Natural killer cell treated with Interleukin-12 subunit alpha and Interleukin-12 subunit beta and Interleukin-15 and Interleukin-18, amount 100 ng/mL, for 72 hours (primary cell): Measurements from ENCODE around the gene FGGY. TPM values are rescaled to one million over a fixed set of nuclear protein-coding genes. Genes with fewer than 3 reads are reported as not detected.
"Not testable (repeated sequence)": the region's sequence is repeated elsewhere in the genome, so short reads cannot be mapped to it uniquely, and the experiment has no call there.

Experiments
- ATAC-seq, 2 donors: fragments of 150-1000 bp; cut with Tn5 transposase in 1 of 2; sonication (Bioruptor Pico), chemical (Tn5 transposase) in 1 of 2; 2 replicates each; pipeline ENCODE4 v1.10.0; 2021
- DNase-seq: peaks from one replicate; pipeline ENCODE4 v3.0.0; 2022; ENCODE audit warnings: low spot score
- H3K27ac Mint-ChIP-seq, 2 donors: 1 replicate in 1 of 2; 2 replicates in 1 of 2; pipeline ENCODE4 v1.8.0; 2022; ENCODE audit warnings: mixed read lengths in 2 of 2, mild to moderate bottlenecking in 1 of 2, moderate library complexity in 1 of 2
- H3K27me3 Mint-ChIP-seq, 2 donors: 1 replicate in 1 of 2; 2 replicates in 1 of 2; pipeline ENCODE4 v1.8.0; 2022; ENCODE audit warnings: mixed read lengths in 2 of 2
- H3K36me3 Mint-ChIP-seq: one replicate; pipeline ENCODE4 v1.8.0; 2022; ENCODE audit warnings: mixed read lengths
- H3K4me1 Mint-ChIP-seq, 2 donors: 1 replicate in 1 of 2; 2 replicates in 1 of 2; pipeline ENCODE4 v1.8.0; 2022; ENCODE audit warnings: low read depth in 2 of 2, mixed read lengths in 2 of 2, mild to moderate bottlenecking in 1 of 2
- H3K4me3 Mint-ChIP-seq: one replicate; pipeline ENCODE4 v1.8.0; 2022; ENCODE audit warnings: mixed read lengths
- H3K9me3 Mint-ChIP-seq: 2 replicates; pipeline ENCODE4 v1.8.0; 2022; ENCODE audit warnings: mixed read lengths
- total RNA-seq, 2 donors: library from RNA; stranded (reverse); gene quantifications; one replicate each; pipeline ENCODE4 v1.2.3, GENCODE V29; 2022

Gene FGGY
- total RNA-seq, 2 donors from 2014 or later, result 10.9 to 11.9 TPM

DNA sequence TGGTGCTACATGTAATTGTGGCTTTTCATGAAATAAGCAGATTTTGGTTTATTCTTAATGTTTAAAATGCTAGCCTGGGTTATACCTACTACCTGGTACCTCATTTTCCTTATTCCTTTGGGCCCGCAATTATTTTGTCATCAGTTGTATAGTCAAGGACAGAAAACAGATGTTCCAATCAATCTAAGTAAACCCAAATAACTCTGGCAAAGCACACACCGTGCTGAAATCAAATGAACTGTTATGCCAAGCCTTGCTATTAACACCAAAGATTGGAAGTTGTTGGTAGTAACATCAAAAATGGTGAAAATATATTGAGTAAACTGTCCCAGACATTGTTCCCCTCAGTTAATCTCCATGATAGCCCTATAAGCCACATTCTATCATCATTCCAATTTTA, 248.9 kb downstream of the FGGY start:
- no peak for ATAC-seq
- DNase-seq, result no peak
- Mint-ChIP-seq H3K9me3 (no peaks in the 10 kb centered on the region), H3K4me1 (peaks cover 22 to 23% of the 10 kb centered on the region in 2 donors), H3K27ac (no peak overlapping the region), H3K4me3 (no peak overlapping the region), H3K36me3 (no peaks in the 10 kb centered on the region), H3K27me3 (peaks cover 0 to 2% of the 10 kb centered on the region in 2 donors)

DNA sequence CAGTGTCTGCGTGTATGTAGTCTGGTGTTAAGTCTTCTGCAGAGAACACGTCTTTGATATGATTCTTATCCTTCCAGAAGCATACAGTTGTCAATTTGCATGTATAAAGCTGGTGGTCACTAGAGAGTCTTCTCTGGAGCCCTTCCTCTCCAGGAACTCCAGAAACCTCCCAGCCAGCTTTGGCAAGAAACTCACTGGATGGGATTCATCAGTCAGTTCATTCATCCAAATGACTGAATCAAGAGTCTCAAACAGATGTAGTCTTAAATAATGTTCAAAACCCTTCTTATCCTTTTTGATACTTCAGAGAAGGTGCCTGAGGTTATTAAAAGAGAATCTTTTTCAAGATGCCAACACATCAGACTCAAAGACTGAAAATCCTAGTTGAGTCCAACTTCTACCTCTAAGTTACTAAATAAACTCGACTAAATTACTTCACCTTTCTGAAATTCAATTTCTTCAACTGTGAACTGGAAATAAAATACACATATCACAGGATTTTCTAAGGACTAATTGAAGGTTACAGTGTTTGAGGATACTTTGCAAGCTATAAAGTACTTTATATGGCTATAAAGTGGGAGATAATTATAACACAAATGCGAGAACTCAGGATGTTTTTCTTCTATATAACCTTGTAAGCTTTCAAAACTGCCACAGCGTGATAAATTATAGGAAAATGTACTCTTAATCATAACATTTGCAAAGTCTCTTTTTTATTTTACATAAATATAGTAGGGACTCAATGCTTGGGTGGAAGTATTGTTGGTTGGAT, 252.4 kb downstream of the FGGY start:
- no peak overlapping the region for H3K27ac Mint-ChIP-seq
- ATAC-seq, result no peak
- H3K9me3 Mint-ChIP-seq, result no peaks in the 10 kb centered on the region
- H3K36me3 Mint-ChIP-seq, result no peaks in the 10 kb centered on the region
- no peak overlapping the region for H3K4me3 Mint-ChIP-seq
- H3K27me3 Mint-ChIP-seq, result peaks cover 0 to 2% of the 10 kb centered on the region in 2 donors
- DNase-seq, result no peak
- peaks cover 15 to 16% of the 10 kb centered on the region in 2 donors for H3K4me1 Mint-ChIP-seq

DNA sequence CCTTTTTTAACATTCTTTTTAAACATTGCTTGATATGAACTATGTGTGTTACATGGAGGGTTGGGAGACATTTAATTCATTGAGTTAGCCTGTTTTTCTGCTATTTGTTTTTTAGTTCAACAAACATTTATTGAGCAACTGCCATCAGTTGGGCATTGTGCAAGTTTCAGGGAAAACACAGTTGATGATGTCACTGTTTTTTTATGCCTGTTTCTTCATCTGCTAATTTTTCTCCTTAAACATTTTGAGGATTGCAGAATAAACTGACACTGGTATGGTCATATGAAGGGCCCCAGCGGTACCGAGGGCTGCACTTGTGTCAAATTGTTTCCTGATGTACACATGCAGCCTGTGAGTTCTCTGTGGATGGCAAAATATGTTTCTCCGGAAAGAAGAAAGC, 253.0 kb downstream of the FGGY start:
- DNase-seq, result no peak
- H3K4me1 Mint-ChIP-seq, result peaks cover 8 to 10% of the 10 kb centered on the region in 2 donors
- peaks cover 0 to 2% of the 10 kb centered on the region in 2 donors for H3K27me3 Mint-ChIP-seq
- H3K9me3 Mint-ChIP-seq, result no peaks in the 10 kb centered on the region
- no peak overlapping the region for H3K4me3 Mint-ChIP-seq
- H3K36me3 Mint-ChIP-seq, result no peaks in the 10 kb centered on the region
- no peak overlapping the region for H3K27ac Mint-ChIP-seq
- ATAC-seq, result no peak

DNA sequence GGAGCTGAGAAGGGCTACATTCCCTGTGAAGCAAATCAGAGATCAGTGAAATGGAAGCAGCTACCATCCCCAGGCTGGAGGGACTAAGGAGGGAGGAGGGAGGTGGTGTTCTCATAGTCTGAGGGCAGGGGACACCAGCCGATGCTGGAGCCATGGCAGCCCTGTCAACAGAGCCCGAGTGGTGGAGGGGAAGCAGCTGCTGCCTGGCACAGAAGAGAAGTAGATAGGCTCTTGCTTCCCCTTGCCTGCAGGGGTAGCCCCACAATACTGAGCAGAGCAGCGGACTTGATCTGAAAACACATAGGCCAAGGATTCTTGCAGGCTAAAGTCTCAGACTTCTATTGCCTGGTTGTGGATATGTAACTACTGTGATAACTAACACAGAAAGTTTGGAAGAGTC, 255.1 kb downstream of the FGGY start:
- no peak overlapping the region for H3K4me3 Mint-ChIP-seq
- H3K4me1 Mint-ChIP-seq, result no peaks in the 10 kb centered on the region
- DNase-seq (no peak), ATAC-seq (no peak)
- no peaks in the 10 kb centered on the region for H3K36me3 Mint-ChIP-seq
- no peak overlapping the region for H3K27ac Mint-ChIP-seq
- H3K27me3 Mint-ChIP-seq, result peaks cover 0 to 2% of the 10 kb centered on the region in 2 donors
- no peaks in the 10 kb centered on the region for H3K9me3 Mint-ChIP-seq

DNA sequence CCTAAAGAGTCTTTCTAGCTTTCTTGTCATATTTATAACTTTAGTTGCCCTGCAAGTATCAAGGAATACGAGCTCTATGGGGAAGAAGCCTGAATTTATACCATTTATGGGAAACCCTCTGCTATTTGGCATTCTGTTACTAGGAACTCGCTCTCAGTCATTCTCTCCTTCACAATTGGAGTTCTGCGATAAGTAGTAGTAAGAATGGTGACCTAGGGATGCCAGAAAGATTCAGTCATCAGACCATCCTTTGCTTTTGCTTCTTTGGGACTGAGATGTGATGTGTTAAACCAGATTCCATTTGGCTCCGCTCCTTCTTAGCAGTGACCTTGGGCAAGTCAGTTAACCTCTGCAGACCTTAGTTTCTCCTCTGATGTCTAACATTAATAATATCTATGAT, 256.5 kb downstream of the FGGY start:
- Mint-ChIP-seq H3K27me3 (no peaks in the 10 kb centered on the region), H3K36me3 (peaks cover 13% of the 10 kb centered on the region), H3K4me1 (no peaks in the 10 kb centered on the region), H3K27ac (no peak overlapping the region), H3K4me3 (no peak overlapping the region), H3K9me3 (peaks cover 3% of the 10 kb centered on the region)
- ATAC-seq (no peak), DNase-seq (no peak)

DNA sequence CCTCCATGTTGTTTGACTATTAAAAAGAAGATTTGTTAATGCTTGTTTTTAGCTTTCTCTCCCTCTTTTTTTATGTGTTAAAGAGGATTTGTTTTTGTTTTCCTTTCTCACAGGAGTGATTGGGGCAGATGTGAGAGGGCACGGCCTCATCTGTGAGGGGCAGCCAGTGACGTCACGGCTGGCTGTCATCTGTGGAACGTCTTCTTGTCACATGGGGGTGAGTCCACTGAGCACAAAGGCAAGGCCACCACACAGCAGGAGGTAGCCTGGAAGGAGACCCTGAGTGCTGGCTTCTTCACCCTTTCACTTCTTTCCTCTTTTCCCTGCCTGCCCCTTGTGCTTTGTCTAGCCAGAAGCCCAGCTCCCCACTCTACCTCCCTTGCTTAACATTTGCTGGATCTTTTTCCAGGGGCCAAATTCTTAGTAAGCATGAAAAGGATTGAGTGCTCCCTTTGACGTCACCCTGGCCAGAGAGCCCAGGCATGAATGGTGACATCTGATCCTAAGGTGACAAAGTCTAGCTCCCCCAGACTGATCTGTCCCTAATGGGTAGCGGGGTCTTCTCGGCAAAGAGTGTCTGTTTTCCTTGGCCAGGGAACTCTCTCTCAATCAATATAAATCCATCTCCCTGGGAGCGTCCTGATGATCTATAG, 257.2 kb downstream of the FGGY start:
- Mint-ChIP-seq H3K4me1 (no peaks in the 10 kb centered on the region), H3K4me3 (no peak overlapping the region), H3K27me3 (no peaks in the 10 kb centered on the region), H3K36me3 (peaks cover 18% of the 10 kb centered on the region), H3K27ac (no peak overlapping the region), H3K9me3 (peaks cover 4% of the 10 kb centered on the region)
- DNase-seq (no peak), ATAC-seq (no peak)

DNA sequence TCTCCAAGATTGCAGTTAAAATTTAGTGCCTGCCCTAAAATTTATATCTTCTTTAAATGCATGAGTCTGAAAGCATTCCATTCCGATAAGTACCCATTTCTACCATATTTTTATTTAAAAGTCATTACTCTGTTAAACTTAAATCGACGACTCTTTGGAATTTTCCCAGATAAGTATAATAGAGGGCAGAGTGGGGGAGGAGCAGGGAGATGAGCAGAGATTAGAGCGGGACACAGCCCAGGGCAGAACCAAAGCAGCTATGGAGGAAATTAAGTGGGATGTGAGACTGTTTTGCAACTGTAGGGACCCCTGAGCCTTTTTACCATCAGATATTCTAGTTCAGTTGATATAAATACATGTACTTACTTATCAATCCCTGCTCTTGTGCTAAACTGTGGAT, 257.9 kb downstream of the FGGY start:
- Mint-ChIP-seq H3K27me3 (no peaks in the 10 kb centered on the region), H3K9me3 (peaks cover 4% of the 10 kb centered on the region), H3K4me1 (no peaks in the 10 kb centered on the region), H3K36me3 (peaks cover 18% of the 10 kb centered on the region), H3K4me3 (no peak overlapping the region), H3K27ac (no peak overlapping the region)
- DNase-seq (no peak), ATAC-seq (no peak)

DNA sequence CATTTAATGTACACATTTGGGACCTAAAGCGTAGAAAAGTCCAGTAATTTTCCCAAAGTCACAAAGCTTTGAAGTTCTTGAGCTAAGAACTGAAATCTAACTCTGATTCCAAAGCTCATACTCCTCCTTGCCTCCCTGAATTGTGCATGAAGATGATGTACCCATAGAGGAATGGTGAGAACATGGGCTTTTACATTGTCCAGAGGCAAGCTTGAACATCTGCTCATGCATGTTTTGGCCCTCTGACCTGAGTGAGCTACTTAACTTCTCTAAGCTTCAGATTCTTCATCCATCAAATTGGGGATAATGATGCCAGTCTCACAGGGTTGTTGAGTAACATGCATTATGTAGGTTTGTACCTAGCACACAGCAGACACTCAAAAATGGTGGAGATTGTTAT, 259.5 kb downstream of the FGGY start:
- H3K27me3 Mint-ChIP-seq, result no peaks in the 10 kb centered on the region
- H3K4me1 Mint-ChIP-seq, result peaks cover 9% of the 10 kb centered on the region in 2 donors
- ATAC-seq (no peak), DNase-seq (no peak)
- H3K9me3 Mint-ChIP-seq, result peaks cover 4% of the 10 kb centered on the region
- peaks cover 18% of the 10 kb centered on the region for H3K36me3 Mint-ChIP-seq
- H3K27ac Mint-ChIP-seq, result no peak overlapping the region
- H3K4me3 Mint-ChIP-seq, result no peak overlapping the region

DNA sequence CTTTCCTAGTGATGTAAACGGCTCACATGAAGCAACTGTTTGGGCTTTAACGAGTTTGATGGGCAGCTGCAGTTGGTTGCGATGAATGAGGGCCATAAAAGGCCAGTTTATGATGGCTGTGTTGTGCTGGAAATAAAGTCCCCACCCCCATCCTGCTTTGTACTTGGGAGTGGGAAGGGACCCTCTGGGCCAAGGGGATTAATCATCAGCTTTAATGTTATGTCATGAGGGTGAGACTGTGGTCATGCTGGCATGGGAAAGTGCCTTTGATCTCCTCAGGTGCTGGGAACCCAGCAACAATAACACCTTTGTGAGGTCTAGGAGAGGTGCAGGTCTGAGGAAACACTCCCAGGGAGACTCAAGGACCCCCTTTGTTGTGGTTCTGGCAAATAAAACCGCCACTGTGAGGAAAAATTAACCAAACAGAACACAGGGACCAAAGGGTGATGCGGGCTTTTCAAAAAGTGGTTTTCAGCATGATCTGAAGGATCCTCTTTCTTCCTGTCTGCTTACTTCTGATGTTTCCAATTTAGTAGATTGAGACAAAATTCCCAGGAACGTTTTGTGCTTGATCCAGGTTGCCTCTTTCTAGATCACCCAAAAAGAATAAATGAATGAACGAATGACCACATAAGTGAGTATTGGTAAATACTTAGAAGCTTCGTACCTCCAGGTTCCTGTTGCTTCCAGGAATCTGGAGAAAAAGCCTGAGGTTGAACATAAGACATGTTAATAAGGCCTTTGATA, 260.1 kb downstream of the FGGY start:
- Mint-ChIP-seq H3K36me3 (peaks cover 18% of the 10 kb centered on the region), H3K4me3 (no peak overlapping the region), H3K27me3 (no peaks in the 10 kb centered on the region), H3K27ac (no peak overlapping the region), H3K4me1 (peaks cover 9 to 13% of the 10 kb centered on the region in 2 donors), H3K9me3 (peaks cover 4% of the 10 kb centered on the region)
- ATAC-seq, result no peak
- DNase-seq, result no peak

DNA sequence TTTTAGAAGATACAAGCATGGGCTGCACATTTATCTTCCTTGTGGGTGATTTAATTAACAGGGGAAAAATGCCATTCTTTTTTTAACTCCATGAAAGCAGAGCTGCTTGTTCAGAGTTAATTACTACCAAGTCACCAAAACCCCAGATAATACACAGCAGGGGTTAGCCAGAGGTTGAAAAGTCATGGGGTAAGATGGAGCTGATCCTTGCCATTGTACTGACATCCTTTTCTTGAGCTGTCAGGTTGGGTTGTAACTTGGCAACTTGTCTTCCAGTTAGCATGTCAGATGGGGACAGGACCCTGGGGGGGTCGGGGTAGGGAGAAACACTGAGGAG, 260.6 kb downstream of the FGGY start:
- ATAC-seq (no peak), DNase-seq (no peak)
- Mint-ChIP-seq H3K27ac (no peak overlapping the region), H3K9me3 (peaks cover 4% of the 10 kb centered on the region), H3K27me3 (no peaks in the 10 kb centered on the region), H3K4me3 (no peak overlapping the region), H3K36me3 (peaks cover 18% of the 10 kb centered on the region), H3K4me1 (peaks cover 9 to 13% of the 10 kb centered on the region in 2 donors)

DNA sequence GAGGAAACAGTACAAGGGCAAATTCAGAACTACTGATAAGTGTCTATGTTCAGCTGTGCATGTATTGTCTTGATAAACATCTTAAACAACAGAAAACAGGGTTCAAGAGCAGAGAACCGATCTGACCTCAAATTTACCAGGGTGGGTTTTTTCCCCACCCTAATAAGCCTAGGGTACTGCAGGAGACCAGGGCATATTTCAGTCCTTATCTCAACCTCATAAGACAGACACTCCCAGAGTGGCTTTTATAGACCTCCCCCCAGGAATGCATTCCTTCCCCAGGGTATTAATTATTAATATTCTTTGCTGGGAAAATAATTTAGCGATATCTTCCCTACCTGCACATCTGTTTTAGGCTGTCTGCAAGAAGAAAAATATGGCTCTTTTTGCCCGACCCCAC, 261.7 kb downstream of the FGGY start:
- not testable (repeated sequence) for H3K9me3 Mint-ChIP-seq, H3K27ac Mint-ChIP-seq, ATAC-seq, DNase-seq, H3K27me3 Mint-ChIP-seq, H3K4me3 Mint-ChIP-seq
- H3K36me3 Mint-ChIP-seq, result peaks cover 18% of the 10 kb centered on the region
- H3K4me1 Mint-ChIP-seq, result peaks cover 9 to 13% of the 10 kb centered on the region in 2 donors

DNA sequence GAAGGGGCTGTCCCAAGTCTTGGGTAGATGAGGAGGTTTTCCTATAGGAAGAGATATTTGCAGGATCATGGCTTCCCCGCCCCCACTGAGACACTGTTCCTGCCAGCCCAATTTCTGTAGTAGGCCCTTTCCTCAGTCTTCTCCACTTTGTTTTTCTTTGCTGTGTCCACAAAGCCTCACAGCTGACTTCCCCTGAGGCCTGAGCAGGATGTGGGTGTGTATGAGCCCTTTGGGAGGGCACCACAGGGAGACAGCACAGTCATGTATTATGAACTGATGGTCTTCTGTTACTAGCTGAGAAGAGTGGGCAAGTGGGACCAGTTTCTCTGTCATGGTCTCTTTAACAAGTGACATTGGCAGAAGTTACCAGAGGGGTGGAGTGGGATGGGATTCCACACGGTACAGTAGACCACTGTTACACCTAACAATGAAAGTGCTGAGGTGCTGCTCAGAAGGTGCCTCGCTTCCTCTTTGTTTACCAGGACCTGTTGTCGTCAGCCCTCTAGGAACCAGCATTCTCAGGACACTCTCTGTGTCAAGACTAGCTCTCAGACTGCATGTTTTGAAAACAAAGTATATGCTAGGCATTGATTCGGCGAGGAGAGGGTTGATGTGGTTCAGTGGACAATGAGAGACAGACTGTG, 264.0 kb downstream of the FGGY start:
- ATAC-seq (peak in 1 of 2 donors; percentile 67), DNase-seq (no peak)
- Mint-ChIP-seq H3K27me3 (no peaks in the 10 kb centered on the region), H3K9me3 (peaks cover 4% of the 10 kb centered on the region), H3K4me1 (peaks cover 9 to 13% of the 10 kb centered on the region in 2 donors), H3K36me3 (peaks cover 18% of the 10 kb centered on the region), H3K27ac (no peak overlapping the region), H3K4me3 (no peak overlapping the region)

DNA sequence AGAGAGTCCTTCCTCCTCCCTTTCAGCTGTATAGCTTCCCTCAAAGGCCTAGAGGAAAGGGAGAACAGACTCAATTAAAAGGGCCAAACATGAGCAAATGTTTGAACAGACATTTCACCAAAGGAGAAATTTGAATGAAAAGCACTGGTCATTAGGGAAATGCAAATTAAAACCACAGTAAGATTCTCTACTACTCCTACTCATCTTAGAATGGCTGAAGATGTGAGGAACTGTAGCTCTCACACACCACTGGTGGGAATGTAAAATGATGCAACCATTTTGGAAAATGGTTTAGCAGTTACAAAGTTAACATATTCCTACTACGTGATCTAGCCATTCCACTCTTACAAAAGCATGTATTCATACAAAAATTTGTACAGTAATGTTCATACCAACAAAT, 264.9 kb downstream of the FGGY start:
- no peak overlapping the region for H3K27ac Mint-ChIP-seq
- peaks cover 4% of the 10 kb centered on the region for H3K9me3 Mint-ChIP-seq
- DNase-seq (no peak), ATAC-seq (no peak)
- peaks cover 9 to 13% of the 10 kb centered on the region in 2 donors for H3K4me1 Mint-ChIP-seq
- H3K36me3 Mint-ChIP-seq, result peaks cover 18% of the 10 kb centered on the region
- no peak overlapping the region for H3K4me3 Mint-ChIP-seq
- H3K27me3 Mint-ChIP-seq, result no peaks in the 10 kb centered on the region
